ENCODE data around the gene FAM222B.

- TF ChIP-seq CTCF (IDR thresholded peaks at IDR 0.05; ENCODE audit: insufficient read depth, low read length, poor library complexity, severe bottlenecking) = no peak
- no peak for TF ChIP-seq EZH2phosphoT487 (conservative IDR thresholded peaks at IDR 0.05; ENCODE audit: low read length)
Observed at GRCh38 chr17:28883967-28884702, 41.5 kb upstream of the FAM222B start.

All from SU-DHL-6 (cell line).